ENCODE measurements around the gene TMEM250. TPM values are rescaled to one million over a fixed set of nuclear protein-coding genes. Genes with fewer than 3 reads are reported as not detected.

The TMEM250 gene
- total RNA-seq, 1 donor from 2014 or later: 37.5 TPM

DNA sequence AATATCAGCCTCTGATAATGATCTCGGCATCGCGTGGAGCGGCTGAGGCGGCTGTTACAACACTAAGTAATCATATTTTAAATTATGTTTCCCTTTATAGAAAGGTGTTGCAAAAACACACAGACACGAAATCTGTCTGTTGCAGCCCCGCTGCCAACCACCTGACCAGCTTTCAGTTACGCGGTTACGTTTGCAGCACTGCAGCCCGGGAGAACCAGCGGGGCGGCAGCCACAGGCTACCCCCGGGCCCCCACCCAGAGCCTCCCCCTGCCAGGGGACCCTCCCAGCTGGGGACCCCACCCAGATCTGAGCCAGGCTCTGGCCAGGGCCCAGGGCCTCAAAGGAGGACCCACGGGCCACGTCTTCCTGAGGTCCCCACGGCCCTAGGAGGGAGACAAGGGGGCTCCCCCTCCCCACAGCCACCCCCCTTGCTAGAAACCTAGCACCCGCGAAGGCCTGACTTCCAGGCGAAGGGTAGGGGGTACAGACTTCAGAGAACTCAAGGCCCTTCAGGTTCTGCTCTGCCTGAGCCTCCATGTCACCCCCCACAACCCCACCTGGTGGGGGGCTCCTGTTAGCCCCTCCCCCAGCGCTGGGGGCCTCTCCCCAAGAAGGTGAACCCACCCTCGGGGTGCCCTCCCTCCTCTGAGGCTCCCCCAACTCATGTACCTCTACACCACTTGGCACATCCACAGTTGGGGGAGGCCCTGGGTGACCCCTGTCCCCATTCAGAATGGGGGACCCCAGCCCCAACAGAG is 29.6 kb downstream of the TMEM250 start:
- no peak for DNase-seq (ENCODE audit: low read depth)
- no peak for TF ChIP-seq CTCF (conservative IDR thresholded peaks at IDR 0.05; ENCODE audit: low read depth, low read length)
- no peak overlapping the region for H3K4me3 ChIP-seq (ENCODE audit: low read depth, low read length)

DNA sequence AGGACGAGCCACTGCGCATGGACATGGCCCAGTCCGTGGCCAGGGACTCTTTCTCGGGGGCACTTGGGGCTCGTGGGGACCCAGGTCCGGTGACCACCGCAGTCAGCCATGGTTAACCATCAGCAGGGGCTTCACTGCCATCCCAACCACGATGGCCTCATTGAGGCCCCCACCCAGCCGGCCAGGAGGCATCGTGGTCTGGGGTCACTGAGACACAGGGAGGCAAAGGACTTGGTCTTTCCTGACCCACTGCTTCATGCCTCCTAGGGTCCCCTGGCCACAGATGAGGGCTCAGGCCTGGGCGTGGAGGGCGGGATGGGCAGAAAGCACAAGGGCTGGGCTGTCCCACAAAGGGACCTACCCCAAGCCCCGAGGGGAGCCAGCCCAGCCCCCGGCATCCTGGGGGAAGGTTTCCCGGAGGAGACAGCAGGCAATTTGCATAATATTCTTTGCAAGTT is 30.2 kb downstream of the TMEM250 start:
- TF ChIP-seq CTCF (conservative IDR thresholded peaks at IDR 0.05; ENCODE audit: low read depth, low read length): no peak
- no peak overlapping the region for H3K4me3 ChIP-seq (ENCODE audit: low read depth, low read length)
- no peak for DNase-seq (ENCODE audit: low read depth)

- no peak overlapping the region for H3K4me3 ChIP-seq (ENCODE audit: low read depth, low read length)
- no peak for TF ChIP-seq CTCF (conservative IDR thresholded peaks at IDR 0.05; ENCODE audit: low read depth, low read length)
- DNase-seq (ENCODE audit: low read depth): no peak
Observed at GRCh38 chr9:136087741-136088480, 30.8 kb downstream of the TMEM250 start.

DNA sequence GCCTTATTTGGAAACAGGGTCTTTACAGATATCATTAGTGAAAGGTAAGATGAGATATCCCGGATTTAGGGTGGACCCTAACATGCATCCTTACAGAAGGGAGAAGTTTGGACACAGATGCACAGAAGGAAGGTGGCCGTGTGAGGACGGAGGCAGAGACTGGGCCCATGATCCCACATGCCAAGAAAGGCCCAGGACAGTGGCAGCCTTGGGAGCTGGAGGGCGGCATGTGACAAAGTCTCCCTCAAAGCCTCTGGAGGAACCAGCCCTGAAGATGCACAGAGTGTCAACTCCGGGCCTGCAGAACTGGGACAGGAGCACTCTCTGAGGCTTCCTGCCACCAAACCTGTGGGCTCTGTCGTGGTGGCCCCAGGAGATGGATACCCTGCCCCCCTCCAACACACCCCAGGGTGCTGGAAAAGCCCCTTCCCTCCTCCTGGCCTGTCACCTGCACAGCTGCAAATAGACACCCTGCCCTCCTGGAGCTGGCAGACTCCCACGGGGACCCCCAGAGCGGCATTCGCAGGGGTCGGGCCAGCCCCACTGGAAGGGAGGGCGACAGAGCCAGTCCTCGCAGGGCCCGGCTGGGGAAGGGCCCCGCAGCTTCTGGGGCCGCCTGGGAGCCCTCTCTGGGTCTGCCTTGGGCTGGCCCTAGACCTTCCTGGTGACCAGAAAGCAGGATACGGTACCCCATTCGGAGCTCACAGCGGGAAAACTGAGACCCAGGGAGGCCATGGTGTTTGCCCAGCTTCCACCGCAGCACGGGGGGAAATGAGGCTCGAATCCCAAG is 31.5 kb downstream of the TMEM250 start:
- no peak for TF ChIP-seq CTCF (conservative IDR thresholded peaks at IDR 0.05; ENCODE audit: low read depth, low read length)
- no peak overlapping the region for H3K4me3 ChIP-seq (ENCODE audit: low read depth, low read length)
- DNase-seq (ENCODE audit: low read depth): no peak

DNA sequence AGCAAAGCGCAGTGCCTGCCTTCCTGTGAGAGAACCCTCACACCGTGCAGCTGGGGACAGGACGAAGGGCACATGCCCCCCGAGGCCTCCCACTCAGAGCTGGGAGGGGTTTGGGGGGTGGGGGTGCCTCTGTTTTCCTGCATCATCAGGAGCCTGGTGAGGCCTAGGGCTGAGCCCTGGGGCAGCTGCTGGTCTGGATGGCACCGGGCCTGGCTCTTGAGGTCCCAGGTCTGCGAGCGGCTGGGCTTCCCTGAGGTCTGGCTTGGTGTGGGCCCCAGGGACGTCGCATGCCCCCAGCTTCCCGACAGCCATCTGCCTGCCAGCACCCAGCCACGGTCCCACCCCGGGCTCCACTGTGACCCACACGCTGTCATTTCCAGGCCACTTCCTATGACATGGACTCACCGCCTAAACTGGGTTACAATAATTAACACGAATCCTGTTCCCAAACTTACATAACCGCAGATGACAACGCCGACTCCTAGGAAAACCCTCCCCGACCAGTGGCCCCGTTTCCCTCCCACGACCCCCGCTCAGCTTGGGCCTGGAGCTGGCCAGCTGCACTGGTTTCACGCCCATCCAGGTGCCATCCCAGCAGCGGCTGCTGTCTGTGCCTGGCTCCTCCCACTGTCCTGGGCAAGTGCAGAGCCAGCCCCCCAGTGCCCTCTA is 32.3 kb downstream of the TMEM250 start:
- no peak for DNase-seq (ENCODE audit: low read depth)
- no peak for TF ChIP-seq CTCF (conservative IDR thresholded peaks at IDR 0.05; ENCODE audit: low read depth, low read length)

DNA sequence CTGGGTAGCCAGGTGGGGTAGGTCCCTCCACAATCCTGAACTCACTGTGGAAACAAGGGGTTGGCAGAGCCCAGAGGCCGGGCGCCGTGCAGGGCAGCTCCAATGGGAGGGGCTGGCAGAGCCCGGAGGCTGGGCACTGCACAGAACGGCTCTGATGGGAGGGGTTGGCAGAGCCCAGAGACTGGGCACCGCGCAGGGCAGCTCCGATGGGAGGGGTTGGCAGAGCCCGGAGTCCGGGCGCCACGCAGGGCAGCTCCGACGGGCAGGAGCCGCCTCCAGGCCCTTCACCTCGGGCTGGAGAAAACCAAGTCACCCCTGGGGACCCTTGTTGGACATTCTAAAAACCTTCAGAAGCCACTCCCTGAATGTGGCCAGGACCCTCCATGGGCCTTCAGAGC is 32.9 kb downstream of the TMEM250 start:
- DNase-seq (ENCODE audit: low read depth): no peak
- no peak overlapping the region for H3K4me3 ChIP-seq (ENCODE audit: low read depth, low read length)
- TF ChIP-seq CTCF (conservative IDR thresholded peaks at IDR 0.05; ENCODE audit: low read depth, low read length): no peak

More for the DNA sequence above, 32.3 kb downstream of the TMEM250 start:
- no peak overlapping the region for H3K4me3 ChIP-seq (ENCODE audit: low read depth, low read length)

All from epithelial cell of proximal tubule (primary cell).